C4-2B (cell line): ENCODE results near the gene AP1S1.

Experiments
- ZFX ChIP-seq: fragments of 450-650 bp; IDR thresholded peaks from 2 replicates; pipeline ENCODE4 v1.6.1; 2017
- TF ChIP-seq, protein P1 (sequence below): fragments of 450-650 bp; conservative IDR thresholded peaks from 2 replicates; pipeline ENCODE4 v1.5.1; 2017; ENCODE audit warnings: mild to moderate bottlenecking

- TF ChIP-seq, protein P1, sequence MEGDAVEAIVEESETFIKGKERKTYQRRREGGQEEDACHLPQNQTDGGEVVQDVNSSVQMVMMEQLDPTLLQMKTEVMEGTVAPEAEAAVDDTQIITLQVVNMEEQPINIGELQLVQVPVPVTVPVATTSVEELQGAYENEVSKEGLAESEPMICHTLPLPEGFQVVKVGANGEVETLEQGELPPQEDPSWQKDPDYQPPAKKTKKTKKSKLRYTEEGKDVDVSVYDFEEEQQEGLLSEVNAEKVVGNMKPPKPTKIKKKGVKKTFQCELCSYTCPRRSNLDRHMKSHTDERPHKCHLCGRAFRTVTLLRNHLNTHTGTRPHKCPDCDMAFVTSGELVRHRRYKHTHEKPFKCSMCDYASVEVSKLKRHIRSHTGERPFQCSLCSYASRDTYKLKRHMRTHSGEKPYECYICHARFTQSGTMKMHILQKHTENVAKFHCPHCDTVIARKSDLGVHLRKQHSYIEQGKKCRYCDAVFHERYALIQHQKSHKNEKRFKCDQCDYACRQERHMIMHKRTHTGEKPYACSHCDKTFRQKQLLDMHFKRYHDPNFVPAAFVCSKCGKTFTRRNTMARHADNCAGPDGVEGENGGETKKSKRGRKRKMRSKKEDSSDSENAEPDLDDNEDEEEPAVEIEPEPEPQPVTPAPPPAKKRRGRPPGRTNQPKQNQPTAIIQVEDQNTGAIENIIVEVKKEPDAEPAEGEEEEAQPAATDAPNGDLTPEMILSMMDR, result no peak
- TF ChIP-seq ZFX, result no peak
Measured at GRCh38 chr7:101151908-101152651, 2.2 kb upstream of the AP1S1 start.
